Right renal pelvis (tissue), 4 donors: ENCODE data around the gene CLCN4. TPM values are rescaled to one million over a fixed set of nuclear protein-coding genes. Genes with fewer than 3 reads are reported as not detected.

ENCODE experiments used
- DNase-seq, 4 donors: peaks; one replicate each; pipeline ENCODE4 v3.0.0-alpha.2; 2013; ENCODE audit warnings: low read depth in 4 of 4, low spot score in 3 of 4, missing footprints in 1 of 4
- polyA plus RNA-seq, 4 donors: library from polyadenylated mRNA; unstranded; fragments of 120-200 nt; gene quantifications; one replicate each; pipeline ENCODE4 v1.2.1, GENCODE V29; 2013; ENCODE audit not compliant: insufficient read length in 4 of 4

Gene CLCN4
- polyA plus RNA-seq, 4 donors, result 4.5 to 6.3 (median 5.1) TPM

GRCh38 chrX:10233173-10233572, 76.4 kb downstream of the CLCN4 start:
- DNase-seq, result no peak

- no peak for DNase-seq
Measured at GRCh38 chrX:10233696-10234095, 76.9 kb downstream of the CLCN4 start.

- DNase-seq, result no peak
Measured at GRCh38 chrX:10235851-10236250, 79.1 kb downstream of the CLCN4 start.

GRCh38 chrX:10237241-10237640, 80.5 kb downstream of the CLCN4 start:
- no peak for DNase-seq

- DNase-seq, result no peak
Measured at GRCh38 chrX:10239611-10240064, 82.9 kb downstream of the CLCN4 start.

- no peak for DNase-seq
Measured at GRCh38 chrX:10240918-10241317, 84.1 kb downstream of the CLCN4 start.

GRCh38 chrX:10242026-10242425, 85.3 kb downstream of the CLCN4 start:
- DNase-seq, result no peak

- DNase-seq, result no peak
Measured at GRCh38 chrX:10243106-10243505, 86.3 kb downstream of the CLCN4 start.

- no peak for DNase-seq
Measured at GRCh38 chrX:10244915-10245622, 88.3 kb downstream of the CLCN4 start.

- no peak for DNase-seq
Measured at GRCh38 chrX:10245886-10246285, 89.1 kb downstream of the CLCN4 start.

- DNase-seq, result no peak
Measured at GRCh38 chrX:10246297-10246696, 89.5 kb downstream of the CLCN4 start.

- no peak for DNase-seq
Measured at GRCh38 chrX:10246846-10247245, 90.1 kb downstream of the CLCN4 start.

- DNase-seq, result no peak
Measured at GRCh38 chrX:10254739-10255138, 98.0 kb downstream of the CLCN4 start.

- no peak for DNase-seq
Measured at GRCh38 chrX:10259716-10260115, 102.9 kb downstream of the CLCN4 start.

GRCh38 chrX:10265775-10266174, 109.0 kb downstream of the CLCN4 start:
- DNase-seq, result no peak

- DNase-seq, result no peak
Measured at GRCh38 chrX:10278716-10279115, 121.9 kb downstream of the CLCN4 start.

GRCh38 chrX:10280071-10280470, 123.3 kb downstream of the CLCN4 start:
- no peak for DNase-seq

GRCh38 chrX:10282490-10282889, 125.7 kb downstream of the CLCN4 start:
- DNase-seq, result no peak

- no peak for DNase-seq
Measured at GRCh38 chrX:10286195-10286594, 129.4 kb downstream of the CLCN4 start.
